Heart right ventricle (tissue), 16 donors: ENCODE measurements around the gene PDZD2. TPM values are rescaled to one million over a fixed set of nuclear protein-coding genes. Genes with fewer than 3 reads are reported as not detected.
A peak's percentile ranks its signal among the peaks of the same experiment; 100 is the strongest.

ENCODE experiments used
- ATAC-seq, 8 donors: fragments of 200-7000 bp; cut with Tn5 transposase; one replicate each; pipeline ENCODE4 v1.9.1; 2020; ENCODE audit warnings: mild to moderate bottlenecking in 8 of 8, moderate library complexity in 8 of 8, moderate number of reproducible peaks in 1 of 8
- DNase-seq, 2 donors: peaks; one replicate each; pipeline ENCODE4 v3.0.0-alpha.2; 2020
- H3K27ac ChIP-seq, 10 donors: fragments of 200-600 bp; sonication (generic) in 2 of 10; one replicate each; pipeline versions ENCODE4 v1.5.0 to v1.8.0; 2020 to 2022; ENCODE audit warnings: mild to moderate bottlenecking in 3 of 10
- H3K27me3 ChIP-seq, 7 donors: fragments of 200-600 bp; one replicate each; pipeline ENCODE4 v1.8.0; 2021 to 2022; ENCODE audit warnings: mild to moderate bottlenecking in 2 of 7
- H3K36me3 ChIP-seq, 9 donors: fragments of 200-600 bp; sonication (generic) in 1 of 9; one replicate each; pipeline versions ENCODE4 v1.5.0 to v1.8.0; 2020 to 2022; ENCODE audit warnings: mild to moderate bottlenecking in 2 of 9
- H3K4me1 ChIP-seq, 9 donors: fragments of 200-600 bp; sonication (generic) in 1 of 9; one replicate each; pipeline versions ENCODE4 v1.5.0 to v1.8.0; 2020 to 2022; ENCODE audit warnings: mild to moderate bottlenecking in 4 of 9
- H3K4me3 ChIP-seq, 10 donors: fragments of 200-600 bp; sonication (generic) in 2 of 10; one replicate each; pipeline versions ENCODE4 v1.5.0 to v1.8.0; 2020 to 2022; ENCODE audit warnings: mild to moderate bottlenecking in 7 of 10, moderate library complexity in 2 of 10
- H3K9me3 ChIP-seq, 11 donors: fragments of 200-600 bp in 10 of 11; sonication (generic) in 2 of 11; one replicate each; pipeline versions ENCODE4 v1.5.0 to v1.8.0; 2013 to 2022; ENCODE audit warnings: mild to moderate bottlenecking in 2 of 11, control low read depth in 1 of 11, moderate library complexity in 1 of 11
- CTCF ChIP-seq, 9 donors: fragments of 200-600 bp; sonication (generic) in 2 of 9; IDR thresholded peaks; one replicate each; pipeline versions ENCODE4 v1.5.0 to v1.8.0; 2021 to 2022; ENCODE audit warnings: antibody characterized with exemption in 9 of 9, mild to moderate bottlenecking in 5 of 9, moderate library complexity in 1 of 9
- WGBS, 2 donors: extraction: QIAGEN DNeasy Blood & Tissue Kit; methylation state at CpG; one replicate each; pipeline ENCODE4 v1.1.7; 2013; ENCODE audit warnings: inconsistent platforms in 1 of 2; 5-methylcytosine and 5-hydroxymethylcytosine counted together
- intact Hi-C, 10 donors: fragments of 100-400 bp; cut with DNase I; formaldehyde crosslinking; loops; one replicate each; pipeline versions ENCODE4 v1.11.1 to v1.14.2; 2022
- polyA plus RNA-seq, 2 donors: library from polyadenylated mRNA; stranded (reverse); fragments of 200-250 nt; gene quantifications; one replicate each; pipeline ENCODE4 v1.2.3, GENCODE V29; 2013
- total RNA-seq, 10 donors: library from RNA; stranded (reverse); fragmentation: NEBNext Ultra II Directional in 3 of 10; extraction: Animal tissue kit (Norgen Biotek cat#: 25700) in 3 of 10; gene quantifications; one replicate each; pipeline versions ENCODE4 v1.2.1 to v1.2.4, GENCODE V29; 2021 to 2023
- donor health status: Arrhythmogenic right ventricular cardiomyopathy.
- donor health status: ischemic (EF 13 %, LVEDD 7.1; RV severe dilation, severe dysfunction).
- donor health status: healthy with polysubstance abuse.
- donor health status: DM: no; HTN: yes; CAD: no.
- donor health status: DM: no; HTN: no; CAD: no.
- donor health status: ischemic (EF 25% LVEDD 6.9; RV normal size, moderate dysfunction).
- donor health status: ischemic (EF 25% LVEDD 5.7; RV mildly dilated, moderate dysfunction).
- donor health status: healthy.
- donor health status: DM: yes; HTN: yes; CAD: no.
- donor health status: Ischemic cardiomyopathy.
- donor health status: ischemic (EF 35%, LVEDD 5.7; RV mildly dilated, moderate dysfunction).
- donor health status: nonischemic (EF 11% LVEDD 7.7; RV severe dilation, severe dysfunction).
- donor health status: DM: yes; HTN: yes; CAD: no.
- donor health status: PGD.
- donor health status: ischemic (EF 29% LVEDD 5.4; RV normal size, mild dysfunction).
- donor health status: nonischemic (EF 23%, LVEDD 6.1; RV moderate dilation, normal function).

Gene PDZD2
- total and polyA plus RNA-seq, 12 donors: 9.0 to 117 (median 82.5) TPM

DNA sequence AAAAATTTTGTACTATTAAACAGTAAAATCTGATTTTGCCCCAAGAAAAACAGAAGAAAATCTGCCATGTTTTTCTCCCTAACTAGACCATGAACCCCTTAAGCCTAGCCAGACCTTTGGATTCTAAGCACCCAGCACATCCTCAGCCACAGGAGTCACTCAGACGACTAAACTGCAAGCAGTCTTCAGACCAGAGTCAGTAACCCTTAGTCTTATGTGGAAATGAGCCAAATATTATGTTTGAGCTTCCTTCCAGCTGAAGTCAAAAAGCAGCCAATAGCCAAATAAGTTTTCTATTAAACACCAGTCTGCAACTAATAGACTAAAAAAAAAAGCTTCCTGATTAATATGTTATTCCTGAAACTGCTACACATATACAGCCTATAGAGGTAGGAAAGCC is 487.8 kb downstream of the PDZD2 start:
- no peak for DNase-seq
- Histone ChIP-seq H3K36me3 (peaks cover 0 to 74% (median 10%) of the 10 kb centered on the region in 9 donors), H3K4me3 (no peak overlapping the region), H3K4me1 (peaks cover 0 to 77% (median 52%) of the 10 kb centered on the region in 9 donors), H3K27me3 (no peaks in the 10 kb centered on the region), H3K9me3 (no peaks in the 10 kb centered on the region), H3K27ac (no peak overlapping the region)
- TF ChIP-seq CTCF (IDR thresholded peaks at IDR 0.05): no peak
- WGBS, 2 donors: 21 to 23% methylated on average over 1 of the region's 1 CpG
- intact Hi-C loops: no loop called here
- ATAC-seq: peak in 1 of 8 donors; percentile 29

GRCh38 chr5:32127711-32128110 is 488.8 kb downstream of the PDZD2 start:
- TF ChIP-seq CTCF (IDR thresholded peaks at IDR 0.05): no peak
- no peaks in the 10 kb centered on the region for H3K27me3 ChIP-seq
- WGBS, 2 donors: 73% methylated on average over 3 of the region's 3 CpGs
- H3K27ac ChIP-seq: no peak overlapping the region
- H3K4me3 ChIP-seq: no peak overlapping the region
- H3K9me3 ChIP-seq: no peaks in the 10 kb centered on the region
- peaks cover 0 to 73% (median 10%) of the 10 kb centered on the region in 9 donors for H3K36me3 ChIP-seq
- ATAC-seq (peak in 3 of 8 donors; percentile 27 to 46 (median 37)), DNase-seq (no peak)
- peaks cover 0 to 83% (median 55%) of the 10 kb centered on the region in 9 donors for H3K4me1 ChIP-seq
- intact Hi-C loops: no loop called here

- ATAC-seq (no peak), DNase-seq (no peak)
- intact Hi-C loops: no loop called here
- Histone ChIP-seq H3K4me1 (peaks cover 0 to 83% (median 47%) of the 10 kb centered on the region in 9 donors), H3K9me3 (no peaks in the 10 kb centered on the region), H3K36me3 (peaks cover 0 to 80% (median 10%) of the 10 kb centered on the region in 9 donors), H3K27me3 (no peaks in the 10 kb centered on the region), H3K4me3 (no peak overlapping the region), H3K27ac (no peak overlapping the region)
- no peak for TF ChIP-seq CTCF (IDR thresholded peaks at IDR 0.05)
- WGBS, 2 donors: 91% methylated on average over 7 of the region's 7 CpGs
Measured at GRCh38 chr5:32129074-32129598, 490.2 kb downstream of the PDZD2 start.

DNA sequence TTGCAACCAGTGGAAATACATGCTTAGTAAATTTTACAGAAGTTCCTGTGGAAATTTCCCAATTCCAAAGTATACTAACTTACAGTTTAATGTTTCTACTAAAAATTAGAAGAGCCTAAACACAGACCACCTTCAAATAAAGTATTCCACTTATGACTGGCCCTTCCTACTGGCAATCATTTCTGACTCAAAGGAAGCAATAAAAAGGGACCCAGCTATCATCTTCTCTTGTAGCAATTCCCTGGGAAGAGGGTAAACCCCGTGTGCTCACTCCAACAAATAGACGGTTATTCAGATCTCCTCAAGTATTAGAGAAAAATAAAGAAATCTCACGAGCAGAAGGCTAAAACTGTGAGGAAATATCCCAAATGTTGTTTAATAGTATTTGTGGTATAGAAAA is 491.9 kb downstream of the PDZD2 start:
- Histone ChIP-seq H3K9me3 (no peaks in the 10 kb centered on the region), H3K4me1 (peaks cover 0 to 74% (median 36%) of the 10 kb centered on the region in 9 donors), H3K27ac (no peak overlapping the region), H3K36me3 (peaks cover 0 to 85% (median 16%) of the 10 kb centered on the region in 9 donors), H3K27me3 (no peaks in the 10 kb centered on the region), H3K4me3 (no peak overlapping the region)
- intact Hi-C loops: loop anchor here in 1 of 10 donors (10.0 kb wide), 1 partner anchor 204 kb away; no protein-coding TSS in a partner anchor
- ATAC-seq (no peak), DNase-seq (no peak)
- TF ChIP-seq CTCF (IDR thresholded peaks at IDR 0.05): no peak
- WGBS, 2 donors: 70 to 75% methylated on average over 3 of the region's 3 CpGs
